Right lobe of liver (tissue), 6 donors: ENCODE measurements around the gene SSBP2. TPM values are rescaled to one million over a fixed set of nuclear protein-coding genes. Genes with fewer than 3 reads are reported as not detected.

Experiments
- ATAC-seq, 4 donors: fragments of 200-7000 bp; cut with Tn5 transposase; one replicate each; pipeline ENCODE4 v1.9.1; 2020; ENCODE audit warnings: mild to moderate bottlenecking in 4 of 4, moderate library complexity in 4 of 4
- DNase-seq, 3 donors: peaks; one replicate each; pipeline ENCODE4 v3.0.0-alpha.2; 2020
- H3K27ac ChIP-seq, 3 donors: fragments of 200-600 bp; one replicate each; pipeline ENCODE4 v1.8.0; 2022
- H3K27me3 ChIP-seq, 2 donors: fragments of 200-600 bp; one replicate each; pipeline ENCODE4 v1.8.0; 2022
- H3K36me3 ChIP-seq, 4 donors: fragments of 200-600 bp; sonication (generic) in 1 of 4; one replicate each; pipeline versions ENCODE4 v1.5.1 to v1.8.0; 2017 to 2022; ENCODE audit warnings: control low read depth in 1 of 4
- H3K4me1 ChIP-seq, 4 donors: fragments of 200-600 bp; sonication (generic) in 1 of 4; one replicate each; pipeline versions ENCODE4 v1.5.1 to v1.8.0; 2017 to 2022; ENCODE audit warnings: control low read depth in 1 of 4
- H3K4me3 ChIP-seq, 3 donors: fragments of 200-600 bp; one replicate each; pipeline ENCODE4 v1.8.0; 2022
- H3K9me3 ChIP-seq, 4 donors: fragments of 200-600 bp; sonication (generic) in 1 of 4; one replicate each; pipeline versions ENCODE4 v1.5.1 to v1.8.0; 2017 to 2022; ENCODE audit warnings: control low read depth in 1 of 4
- POLR2A ChIP-seq: fragments of 450-650 bp; IDR thresholded peaks from one replicate; pipeline ENCODE4 v1.6.1; 2017; ENCODE audit warnings: antibody characterized with exemption, mild to moderate bottlenecking
- WGBS: methylation state at CpG from one replicate; pipeline ENCODE4 v1.1.6; 2018; ENCODE audit warnings: low coverage, low lambda C conversion rate; ENCODE audit not compliant: insufficient coverage; ENCODE audit errors: missing lambda C conversion rate; 5-methylcytosine and 5-hydroxymethylcytosine counted together
- intact Hi-C, 2 donors: fragments of 100-400 bp; cut with DNase I; formaldehyde crosslinking; loops; one replicate each; pipeline versions ENCODE4 v1.11.2 to v1.14.1; 2022
- total RNA-seq, 6 experiments: library from RNA; depleted of rRNA in 2 of 6; stranded (reverse); fragments of >200 nt in 2 of 6; fragmentation: NEBNext Ultra II Directional in 3 of 6; extraction: Animal tissue kit (Norgen Biotek cat#: 25700) in 3 of 6; gene quantifications; one replicate each; pipeline versions ENCODE4 v1.1.0 to v1.2.4, GENCODE V29; 2016 to 2023
- TF ChIP-seq, protein P1 (sequence below), 4 donors: fragments of 200-600 bp in 3 of 4; fragments of 450-650 bp in 1 of 4; IDR thresholded peaks; one replicate each; pipeline versions ENCODE4 v1.5.1 to v1.8.0; 2016 to 2022; ENCODE audit warnings: antibody characterized with exemption in 4 of 4, mild to moderate bottlenecking in 2 of 4
- donor health status: DM: no; HTN: yes; CAD: no.
- donor health status: DM: no; HTN: no; CAD: no.
- donor health status: DM: no; HTN: no; CAD: no.
- donor health status: DM: no; HTN: yes; CAD: no.
- donor health status: DM: no; HTN: yes; CAD: no.

SSBP2 gene
- total RNA-seq, 6 experiments from 2014 or later = 2.0 to 4.8 (median 3.7) TPM

- 67% methylated on average over 1 of the region's 1 CpG for WGBS
- H3K4me1 ChIP-seq = no peaks in the 10 kb centered on the region
- ATAC-seq (peak in 1 of 4 donors; percentile 29), DNase-seq (no peak)
- TF ChIP-seq, protein P1, sequence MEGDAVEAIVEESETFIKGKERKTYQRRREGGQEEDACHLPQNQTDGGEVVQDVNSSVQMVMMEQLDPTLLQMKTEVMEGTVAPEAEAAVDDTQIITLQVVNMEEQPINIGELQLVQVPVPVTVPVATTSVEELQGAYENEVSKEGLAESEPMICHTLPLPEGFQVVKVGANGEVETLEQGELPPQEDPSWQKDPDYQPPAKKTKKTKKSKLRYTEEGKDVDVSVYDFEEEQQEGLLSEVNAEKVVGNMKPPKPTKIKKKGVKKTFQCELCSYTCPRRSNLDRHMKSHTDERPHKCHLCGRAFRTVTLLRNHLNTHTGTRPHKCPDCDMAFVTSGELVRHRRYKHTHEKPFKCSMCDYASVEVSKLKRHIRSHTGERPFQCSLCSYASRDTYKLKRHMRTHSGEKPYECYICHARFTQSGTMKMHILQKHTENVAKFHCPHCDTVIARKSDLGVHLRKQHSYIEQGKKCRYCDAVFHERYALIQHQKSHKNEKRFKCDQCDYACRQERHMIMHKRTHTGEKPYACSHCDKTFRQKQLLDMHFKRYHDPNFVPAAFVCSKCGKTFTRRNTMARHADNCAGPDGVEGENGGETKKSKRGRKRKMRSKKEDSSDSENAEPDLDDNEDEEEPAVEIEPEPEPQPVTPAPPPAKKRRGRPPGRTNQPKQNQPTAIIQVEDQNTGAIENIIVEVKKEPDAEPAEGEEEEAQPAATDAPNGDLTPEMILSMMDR (IDR thresholded peaks at IDR 0.05) = no peak
- TF ChIP-seq POLR2A = no peak
- no peak overlapping the region for H3K4me3 ChIP-seq
- H3K27ac ChIP-seq = no peak overlapping the region
- H3K27me3 ChIP-seq = no peaks in the 10 kb centered on the region
- H3K36me3 ChIP-seq = no peaks in the 10 kb centered on the region
- intact Hi-C loops = no loop called here
- H3K9me3 ChIP-seq = no peaks in the 10 kb centered on the region
Measured at GRCh38 chr5:81544351-81545018, 206.4 kb downstream of the SSBP2 start.

DNA sequence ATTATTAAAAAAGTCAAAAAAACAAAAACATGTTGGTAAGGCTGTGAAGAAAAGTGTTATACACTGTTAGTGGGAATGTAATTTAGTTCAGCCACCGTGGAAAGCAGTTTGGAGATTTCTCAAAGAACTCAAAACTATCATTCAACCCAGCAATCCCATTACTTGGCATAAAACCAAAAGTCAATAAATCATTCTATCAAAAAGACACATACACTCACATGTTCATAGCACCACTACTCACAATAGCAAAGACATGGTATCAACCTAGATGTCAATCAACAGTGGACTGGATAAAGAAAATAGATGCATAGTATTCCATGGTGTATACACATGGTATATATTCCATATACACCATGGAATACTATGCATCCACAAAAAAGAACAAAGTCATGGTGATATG lies 208.7 kb downstream of the SSBP2 start:
- ATAC-seq (no peak), DNase-seq (no peak)
- no peaks in the 10 kb centered on the region for H3K27me3 ChIP-seq
- H3K4me1 ChIP-seq = no peaks in the 10 kb centered on the region
- TF ChIP-seq, protein P1 (IDR thresholded peaks at IDR 0.05) = no peak
- TF ChIP-seq POLR2A = no peak
- no peaks in the 10 kb centered on the region for H3K9me3 ChIP-seq
- H3K4me3 ChIP-seq = no peak overlapping the region
- H3K27ac ChIP-seq = no peak overlapping the region
- H3K36me3 ChIP-seq = no peaks in the 10 kb centered on the region
- intact Hi-C loops = no loop called here
- WGBS = 73% methylated on average over 1 of the region's 1 CpG

DNA sequence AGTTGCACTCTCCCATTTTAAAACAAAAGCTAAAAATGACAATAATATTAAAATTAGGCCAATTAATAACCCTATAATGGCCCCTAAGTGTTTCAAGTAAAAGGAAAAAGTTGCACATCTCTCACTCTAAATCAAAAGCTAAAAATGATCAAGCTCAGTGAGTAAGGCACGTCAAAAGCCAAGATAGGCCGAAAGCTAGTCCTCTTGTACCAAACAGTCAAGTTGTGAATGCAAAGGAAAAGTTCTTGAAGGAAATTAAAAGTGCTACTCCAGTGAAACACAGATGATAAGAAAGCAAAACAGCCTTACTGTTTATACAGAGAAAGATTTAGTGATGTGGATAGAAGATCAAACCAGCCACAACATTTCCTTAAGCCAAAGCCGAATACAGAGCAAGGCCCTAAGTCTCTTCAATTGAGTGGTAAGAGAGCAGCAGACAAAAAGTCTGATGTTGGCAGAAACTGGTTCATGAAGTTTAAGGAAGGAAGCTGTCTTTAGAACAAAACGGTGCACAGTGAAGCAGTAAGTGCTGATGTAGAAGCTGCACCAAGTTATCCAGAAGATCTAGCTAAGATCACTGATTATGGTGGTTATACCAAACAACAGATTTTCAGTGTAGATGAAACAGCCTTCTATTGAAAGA lies 212.9 kb downstream of the SSBP2 start:
- intact Hi-C loops = no loop called here
- no peaks in the 10 kb centered on the region for H3K36me3 ChIP-seq
- ATAC-seq = no peak
- no peaks in the 10 kb centered on the region for H3K9me3 ChIP-seq
- H3K4me1 ChIP-seq = no peaks in the 10 kb centered on the region
- 48% methylated on average over 4 of the region's 4 CpGs for WGBS
- TF ChIP-seq, protein P1 (IDR thresholded peaks at IDR 0.05) = no peak
- no peak for TF ChIP-seq POLR2A
- no peaks in the 10 kb centered on the region for H3K27me3 ChIP-seq
- no peak overlapping the region for H3K4me3 ChIP-seq
- DNase-seq = no peak
- no peak overlapping the region for H3K27ac ChIP-seq

DNA sequence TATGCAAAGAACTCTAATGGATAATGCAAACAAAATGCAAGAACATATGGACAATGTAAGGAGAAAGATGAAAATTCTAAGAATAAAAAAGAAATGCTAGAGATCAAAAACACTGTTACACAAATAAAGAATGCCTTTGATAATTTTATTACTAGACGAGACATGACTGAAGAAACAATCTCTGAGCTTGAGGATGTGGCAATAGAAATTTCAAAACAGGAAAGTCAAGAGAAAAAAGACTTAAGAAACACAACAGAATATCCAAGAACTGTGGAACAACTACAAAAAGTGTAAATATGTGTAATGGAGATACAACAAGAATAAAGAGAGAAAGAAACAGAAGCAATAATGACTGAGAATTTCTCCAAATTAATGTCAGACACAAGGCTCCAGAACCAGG lies 216.5 kb downstream of the SSBP2 start:
- Histone ChIP-seq H3K27me3 (no peaks in the 10 kb centered on the region), H3K4me3 (no peak overlapping the region), H3K9me3 (no peaks in the 10 kb centered on the region), H3K27ac (no peak overlapping the region), H3K36me3 (no peaks in the 10 kb centered on the region), H3K4me1 (no peaks in the 10 kb centered on the region)
- TF ChIP-seq POLR2A = no peak
- TF ChIP-seq, protein P1 (IDR thresholded peaks at IDR 0.05) = no peak
- ATAC-seq (no peak), DNase-seq (no peak)
- intact Hi-C loops = no loop called here
- WGBS = 58% methylated on average over 1 of the region's 1 CpG
